Large intestine (tissue), 3 donors: ENCODE measurements around the gene LIF. TPM values are rescaled to one million over a fixed set of nuclear protein-coding genes. Genes with fewer than 3 reads are reported as not detected.
"Not testable (repeated sequence)": the region's sequence is repeated elsewhere in the genome, so short reads cannot be mapped to it uniquely, and the experiment has no call there.

ENCODE experiments used
- DNase-seq, 2 donors: peaks; one replicate each; pipeline versions ENCODE4 v3.0.0 to v3.0.0-alpha.2; 2013
- H3K27ac ChIP-seq: one replicate; pipeline ENCODE4 v1.5.1; 2013; ENCODE audit warnings: low read length
- H3K27me3 ChIP-seq: 2 replicates; pipeline ENCODE4 v1.6.1; 2013; ENCODE audit warnings: low read length; ENCODE audit not compliant: control insufficient read depth, insufficient read depth
- H3K36me3 ChIP-seq: 2 replicates; pipeline ENCODE4 v1.6.1; 2013; ENCODE audit warnings: low read length; ENCODE audit not compliant: control insufficient read depth, insufficient read depth
- H3K4me1 ChIP-seq: one replicate; pipeline ENCODE4 v1.6.1; 2013; ENCODE audit warnings: low read length; ENCODE audit not compliant: control insufficient read depth, insufficient read depth
- H3K4me3 ChIP-seq: one replicate; pipeline ENCODE4 v1.5.1; 2013; ENCODE audit warnings: low read length
- H3K9me3 ChIP-seq: one replicate; pipeline ENCODE4 v1.6.1; 2013; ENCODE audit warnings: mild to moderate bottlenecking, low read depth, low read length, moderate library complexity; ENCODE audit not compliant: control insufficient read depth
- WGBS: methylation state at CpG from one replicate; pipeline ENCODE4 v1.1.5; 2013; ENCODE audit warnings: low lambda C conversion rate; ENCODE audit not compliant: insufficient coverage; 5-methylcytosine and 5-hydroxymethylcytosine counted together
- polyA plus RNA-seq: library from polyadenylated mRNA; unstranded; fragments of 120-200 nt; gene quantifications from one replicate; pipeline ENCODE4 v1.2.1, GENCODE V29; 2013

The LIF gene
- polyA plus RNA-seq, 1 donor: 27.6 TPM

GRCh38 chr22:30216710-30217109 lies 29.8 kb downstream of the LIF start:
- Histone ChIP-seq H3K4me3 (no peak overlapping the region), H3K27ac (no peak overlapping the region)
- WGBS: no CpG with 5 or more reads among the region's 10 CpGs

DNA sequence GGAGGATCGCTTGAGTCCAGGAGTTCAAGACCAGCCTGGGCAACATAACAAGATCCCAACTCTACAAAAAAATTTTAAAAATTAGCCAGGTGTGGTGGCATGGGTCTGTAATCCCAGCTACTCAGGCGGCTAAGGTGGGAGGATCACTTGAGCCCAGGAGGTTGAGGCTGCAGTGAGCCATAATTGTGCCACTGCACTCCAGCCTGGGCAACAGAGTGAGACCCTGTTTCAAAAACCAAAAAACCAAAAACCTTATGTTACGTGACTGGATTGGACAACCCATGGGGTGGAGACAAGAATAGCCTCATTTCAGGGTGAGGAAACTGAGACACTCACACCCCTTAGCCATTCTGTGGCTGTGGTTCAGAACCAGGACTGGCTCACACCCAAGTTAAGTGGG lies 30.3 kb downstream of the LIF start:
- H3K9me3 ChIP-seq, H3K36me3 ChIP-seq, H3K27ac ChIP-seq, DNase-seq, H3K27me3 ChIP-seq, H3K4me3 ChIP-seq: not testable (repeated sequence)
- WGBS: 100% methylated on average over 1 of the region's 3 CpGs
- peaks cover 32% of the 10 kb centered on the region for H3K4me1 ChIP-seq

More at GRCh38 chr22:30216710-30217109, 29.8 kb downstream of the LIF start:
- Histone ChIP-seq H3K36me3 (no peaks in the 10 kb centered on the region), H3K4me1 (peaks cover 32% of the 10 kb centered on the region), H3K9me3 (no peaks in the 10 kb centered on the region), H3K27me3 (no peaks in the 10 kb centered on the region)
- DNase-seq: no peak

- H3K4me1 ChIP-seq: peaks cover 32% of the 10 kb centered on the region
- WGBS: 80% methylated on average over 1 of the region's 12 CpGs
These were observed 31.7 kb downstream of the LIF start for GRCh38 chr22:30214703-30215407.

DNA sequence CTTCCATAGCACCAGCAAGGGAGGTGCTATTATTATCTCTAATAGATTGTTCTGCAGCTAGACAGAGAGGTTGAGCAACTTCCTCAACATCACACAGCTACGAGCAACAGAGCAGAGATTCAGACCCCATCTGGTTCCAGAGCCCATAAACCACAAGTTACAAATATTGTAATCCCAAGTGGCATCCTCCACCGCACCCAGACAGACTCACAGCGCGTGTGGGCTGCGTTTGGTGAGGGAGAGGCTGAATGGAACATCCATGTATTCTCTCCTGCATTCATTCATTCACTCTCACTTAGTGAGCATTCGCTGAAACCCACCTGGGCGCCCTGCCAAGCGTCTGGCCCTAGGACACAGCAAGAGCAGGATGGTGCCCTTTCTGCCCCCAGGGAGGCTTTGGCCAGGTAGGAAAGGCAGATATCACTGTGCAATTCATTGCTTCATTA lies 33.5 kb downstream of the LIF start:
- H3K27me3 ChIP-seq: no peaks in the 10 kb centered on the region
- peak overlapping the region; percentile 4 for H3K27ac ChIP-seq
- H3K4me3 ChIP-seq: no peak overlapping the region
- H3K4me1 ChIP-seq: peaks cover 34% of the 10 kb centered on the region
- H3K36me3 ChIP-seq: no peaks in the 10 kb centered on the region
- 80% methylated on average over 1 of the region's 8 CpGs for WGBS
- no peak for DNase-seq
- peaks cover 3% of the 10 kb centered on the region for H3K9me3 ChIP-seq

More at GRCh38 chr22:30214703-30215407, 31.7 kb downstream of the LIF start:
- Histone ChIP-seq H3K27me3 (no peaks in the 10 kb centered on the region), H3K9me3 (peaks cover 3% of the 10 kb centered on the region), H3K27ac (no peak overlapping the region), H3K36me3 (no peaks in the 10 kb centered on the region), H3K4me3 (no peak overlapping the region)
- no peak for DNase-seq

DNA sequence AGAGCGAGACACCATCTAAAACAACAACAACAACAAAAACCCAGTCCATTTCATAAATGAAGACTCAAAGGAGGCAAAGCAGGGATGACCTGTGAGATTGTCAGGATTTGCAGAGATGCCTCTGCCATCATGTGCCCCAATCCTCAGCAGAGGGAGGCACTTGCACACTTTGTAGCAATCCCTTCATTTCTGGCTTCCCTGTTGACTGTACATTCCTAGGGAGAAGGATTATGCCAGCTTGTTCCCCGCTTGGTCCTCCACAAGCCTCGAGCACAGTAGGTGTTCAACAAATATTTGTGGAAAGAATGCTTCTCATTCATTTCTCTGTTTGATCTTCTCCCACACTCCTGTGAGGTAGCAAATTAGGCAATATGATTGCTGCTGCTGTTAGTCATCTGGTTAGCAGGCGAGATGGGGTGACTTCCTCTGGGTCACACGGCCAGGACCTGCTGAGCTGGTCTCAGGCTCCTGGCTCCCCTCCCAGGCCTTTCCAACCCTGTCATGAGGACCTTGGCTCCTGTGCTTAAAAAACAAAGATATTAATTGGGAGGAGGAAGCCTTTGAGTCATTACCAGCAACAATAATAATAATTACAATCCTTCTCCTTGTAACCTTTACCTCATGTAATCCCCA lies 34.1 kb downstream of the LIF start:
- Histone ChIP-seq H3K9me3 (peaks cover 3% of the 10 kb centered on the region), H3K4me3 (no peak overlapping the region), H3K4me1 (peaks cover 29% of the 10 kb centered on the region), H3K27me3 (no peaks in the 10 kb centered on the region), H3K27ac (peak overlapping the region; percentile 46), H3K36me3 (no peaks in the 10 kb centered on the region)
- DNase-seq: peak; percentile 78 to 85
- WGBS: 60% methylated on average over 1 of the region's 5 CpGs

- H3K36me3 ChIP-seq: no peaks in the 10 kb centered on the region
- no peak for DNase-seq
- 90% methylated on average over 6 of the region's 18 CpGs for WGBS
- no peak overlapping the region for H3K27ac ChIP-seq
- H3K4me3 ChIP-seq: no peak overlapping the region
- H3K27me3 ChIP-seq: no peaks in the 10 kb centered on the region
- peaks cover 21% of the 10 kb centered on the region for H3K4me1 ChIP-seq
- H3K9me3 ChIP-seq: peaks cover 3% of the 10 kb centered on the region
These were observed 35.3 kb downstream of the LIF start for GRCh38 chr22:30211124-30211820.

DNA sequence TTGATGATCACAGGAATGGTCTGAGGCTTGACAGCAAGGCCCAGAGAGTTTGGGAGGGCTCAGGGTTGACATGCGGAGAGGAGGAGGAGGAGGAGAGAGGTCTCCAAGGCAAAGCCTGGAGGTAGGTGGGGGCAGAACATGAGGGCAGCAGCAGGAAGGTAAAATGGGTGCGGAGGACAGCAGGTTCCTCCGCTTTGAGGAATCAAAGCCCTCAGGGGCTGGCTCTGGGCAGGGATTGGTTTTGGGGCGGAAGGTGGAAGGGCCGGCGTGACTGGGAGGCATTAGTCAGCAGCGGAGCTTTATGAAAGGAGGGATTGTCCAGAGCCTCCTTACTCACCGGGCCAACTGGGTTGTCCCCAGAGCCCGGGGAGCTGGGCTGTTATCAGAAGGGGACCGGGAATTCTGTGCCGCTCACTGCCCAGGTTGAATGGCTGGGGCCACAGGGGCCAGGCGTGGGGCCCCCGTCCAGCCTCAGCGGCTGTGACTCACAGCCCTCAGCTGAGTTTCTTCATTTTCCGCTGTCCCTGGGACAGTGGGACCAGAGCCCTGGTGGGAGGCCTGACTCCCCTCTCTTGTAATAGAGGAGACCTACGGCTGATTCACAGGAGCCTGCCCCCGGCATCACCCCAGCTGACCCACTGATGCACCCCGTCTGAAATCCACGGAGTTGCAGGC lies 36.2 kb downstream of the LIF start:
- Histone ChIP-seq H3K27me3 (peaks cover 1% of the 10 kb centered on the region), H3K27ac (no peak overlapping the region), H3K4me3 (no peak overlapping the region), H3K4me1 (peaks cover 21% of the 10 kb centered on the region), H3K36me3 (no peaks in the 10 kb centered on the region), H3K9me3 (peaks cover 3% of the 10 kb centered on the region)
- DNase-seq: peak in 1 of 2 donors; percentile 53
- WGBS: no CpG with 5 or more reads among the region's 19 CpGs

GRCh38 chr22:30209642-30210041 lies 36.9 kb downstream of the LIF start:
- WGBS: no CpG with 5 or more reads among the region's 6 CpGs
- Histone ChIP-seq H3K9me3 (peaks cover 3% of the 10 kb centered on the region), H3K4me3 (no peak overlapping the region), H3K36me3 (no peaks in the 10 kb centered on the region), H3K27me3 (peaks cover 2% of the 10 kb centered on the region), H3K4me1 (peaks cover 21% of the 10 kb centered on the region), H3K27ac (no peak overlapping the region)
- no peak for DNase-seq

DNA sequence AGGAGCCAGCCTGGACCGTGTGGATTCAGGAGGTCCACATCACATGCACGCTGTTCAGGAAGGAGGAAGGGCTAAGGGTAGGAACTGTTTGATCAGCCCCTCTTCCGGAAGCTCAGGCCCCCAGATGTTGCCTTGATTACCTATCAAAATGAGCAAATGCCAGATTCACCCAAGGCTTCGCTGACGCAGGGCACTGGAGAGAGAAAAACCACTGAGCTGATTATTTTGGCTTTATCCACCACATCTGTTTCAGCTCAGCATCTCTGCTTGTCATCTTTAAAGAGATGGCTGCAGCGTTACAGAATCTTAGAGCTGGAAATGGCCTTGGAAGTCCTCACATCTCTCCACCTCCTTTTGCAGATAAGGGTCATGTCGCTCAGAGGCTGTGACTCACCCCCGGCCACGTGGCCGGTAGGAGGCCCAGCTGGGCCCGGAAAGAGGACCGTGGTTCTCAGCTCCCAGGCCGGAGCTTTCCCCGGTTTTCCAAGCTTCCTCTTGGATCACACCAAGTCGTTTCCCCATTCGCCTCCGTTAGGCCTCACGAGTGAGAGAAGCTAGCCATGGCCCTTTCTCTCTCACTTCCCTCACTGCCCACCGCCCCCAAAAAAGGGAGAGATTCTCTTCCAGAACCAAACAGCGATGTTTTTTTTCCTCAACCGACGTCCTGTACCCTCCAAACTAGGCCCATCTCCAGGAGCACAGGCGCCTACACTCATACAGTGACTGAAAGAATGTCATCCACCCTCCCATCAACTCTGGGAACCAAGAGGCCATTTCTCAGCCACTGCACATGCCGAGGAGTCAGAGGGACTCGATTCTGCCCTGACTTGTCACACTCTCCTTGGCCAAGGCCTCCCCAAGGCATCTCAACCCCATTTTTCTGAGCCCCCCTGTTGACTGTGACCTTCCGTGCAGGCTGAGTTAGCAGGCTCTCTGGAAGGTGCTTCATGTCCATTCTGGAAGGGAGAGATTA lies 37.6 kb downstream of the LIF start:
- peak; percentile 67 to 79 for DNase-seq
- no peak overlapping the region for H3K4me3 ChIP-seq
- WGBS: no CpG with 5 or more reads among the region's 26 CpGs
- peaks cover 21% of the 10 kb centered on the region for H3K4me1 ChIP-seq
- H3K27ac ChIP-seq: peak overlapping the region; percentile 27
- H3K27me3 ChIP-seq: peaks cover 2% of the 10 kb centered on the region
- peaks cover 3% of the 10 kb centered on the region for H3K9me3 ChIP-seq
- no peaks in the 10 kb centered on the region for H3K36me3 ChIP-seq
